GM23248 (cell line): Measurements from ENCODE around the gene CSHL1.

ENCODE experiments used
- EZH2 ChIP-seq: fragments of 200-600 bp; sonication (generic); IDR thresholded peaks from 2 replicates; pipeline ENCODE4 v1.6.1; 2018; ENCODE audit warnings: antibody characterized with exemption, mild to moderate bottlenecking; ENCODE audit not compliant: insufficient read depth, poor library complexity, severe bottlenecking
- EZH2phosphoT487 ChIP-seq: fragments of 200-600 bp; sonication (generic); IDR thresholded peaks from 2 replicates; pipeline ENCODE4 v1.6.1; 2018; ENCODE audit warnings: antibody characterized with exemption, moderate library complexity, mild to moderate bottlenecking, low read depth; ENCODE audit not compliant: insufficient read depth

DNA sequence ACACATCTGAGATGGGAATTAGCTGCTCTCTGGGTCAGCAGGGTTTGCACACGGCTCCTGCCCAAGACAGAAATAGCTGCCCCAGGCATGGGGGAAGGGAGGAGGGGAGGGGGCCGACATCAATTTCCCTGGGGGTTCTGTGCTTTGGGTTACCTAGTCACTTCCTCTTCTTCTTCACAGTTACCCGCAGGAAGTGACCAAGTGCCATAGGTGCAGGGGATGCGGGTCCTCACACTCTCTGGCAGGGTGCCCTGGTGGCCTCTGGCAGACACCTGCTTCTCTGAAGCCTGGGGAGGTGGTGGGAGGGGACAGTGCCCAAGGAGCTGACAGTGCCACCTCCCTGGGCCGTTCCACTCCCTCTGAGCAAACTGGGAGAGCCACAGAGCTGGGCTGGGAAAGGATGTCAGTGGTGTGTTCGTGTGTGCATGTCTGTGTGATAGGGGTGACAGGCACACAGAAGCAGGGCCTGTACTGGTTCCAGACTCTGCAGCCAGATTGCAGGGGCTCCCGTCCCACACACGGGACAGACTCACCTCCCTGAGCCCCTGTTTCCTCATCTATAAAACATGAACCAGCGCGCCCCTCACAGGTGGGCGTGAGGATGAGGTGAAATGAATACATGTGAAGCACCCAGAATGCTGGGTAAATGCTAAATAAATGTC lies 43.5 kb upstream of the CSHL1 start:
- TF ChIP-seq EZH2, result no peak
- no peak for TF ChIP-seq EZH2phosphoT487
